ENCODE data around the gene SYT5.

SYT5 gene

DNA sequence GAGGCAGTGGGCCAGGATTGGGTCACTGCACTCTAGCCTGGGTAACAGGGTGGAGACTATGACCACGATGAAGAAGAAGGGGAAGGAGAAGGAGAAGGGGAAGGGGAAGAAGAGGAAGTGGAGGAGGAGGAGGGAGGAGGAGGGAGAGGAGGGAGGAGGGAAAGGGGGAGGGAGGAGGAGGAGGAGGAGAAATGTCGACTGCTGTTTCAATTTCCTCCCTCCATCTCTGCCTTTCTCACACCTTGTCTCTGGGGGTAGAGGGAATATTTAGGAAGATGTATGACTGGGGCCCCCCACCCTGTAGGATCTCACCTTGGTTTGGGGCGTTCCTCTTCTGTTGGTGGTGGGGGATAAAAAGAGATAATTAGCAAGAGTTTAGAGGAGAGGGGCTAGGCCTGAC lies 34.9 kb downstream of the SYT5 start:
- peak; percentile 83 for DNase-seq

DNA sequence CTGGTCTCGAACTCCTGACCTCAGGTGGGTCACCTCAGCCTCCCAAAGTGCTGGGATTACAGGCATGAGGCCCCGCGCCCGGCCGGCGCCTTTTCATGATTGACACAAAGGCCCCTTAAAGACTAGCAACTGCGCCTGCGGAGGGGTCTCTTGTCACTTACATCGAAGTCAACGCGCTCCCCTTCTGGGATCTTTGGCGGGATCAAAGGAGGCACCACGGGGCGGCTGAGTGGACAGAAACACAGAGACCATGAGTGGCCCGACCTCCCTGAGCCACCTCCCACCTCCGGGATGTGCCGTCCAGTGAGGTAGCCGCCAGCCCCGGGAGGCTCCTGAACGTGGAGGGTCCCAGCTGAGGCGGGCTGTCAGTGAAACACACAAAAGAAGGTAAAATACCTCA lies 38.4 kb downstream of the SYT5 start:
- no peak for DNase-seq

DNA sequence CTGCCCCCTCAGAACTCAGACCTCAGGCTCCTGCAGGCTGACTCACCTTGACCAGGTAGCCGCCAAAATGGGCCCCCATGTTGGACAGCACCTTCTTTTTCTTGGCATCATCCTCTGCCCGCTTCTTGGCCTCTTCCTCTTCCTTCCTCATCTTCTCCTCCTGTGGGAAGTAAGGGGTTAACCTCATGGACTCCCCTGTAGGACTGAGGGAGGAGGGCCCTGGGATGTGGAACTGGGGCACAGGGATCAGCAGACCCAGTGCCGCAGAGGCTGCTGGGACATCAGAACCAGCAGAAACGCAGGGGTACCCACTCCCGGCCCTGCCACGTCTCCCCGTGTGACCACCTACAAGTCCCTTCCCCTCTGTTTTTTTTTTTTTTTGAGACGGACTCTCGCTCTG lies 42.2 kb downstream of the SYT5 start:
- no peak for DNase-seq

DNA sequence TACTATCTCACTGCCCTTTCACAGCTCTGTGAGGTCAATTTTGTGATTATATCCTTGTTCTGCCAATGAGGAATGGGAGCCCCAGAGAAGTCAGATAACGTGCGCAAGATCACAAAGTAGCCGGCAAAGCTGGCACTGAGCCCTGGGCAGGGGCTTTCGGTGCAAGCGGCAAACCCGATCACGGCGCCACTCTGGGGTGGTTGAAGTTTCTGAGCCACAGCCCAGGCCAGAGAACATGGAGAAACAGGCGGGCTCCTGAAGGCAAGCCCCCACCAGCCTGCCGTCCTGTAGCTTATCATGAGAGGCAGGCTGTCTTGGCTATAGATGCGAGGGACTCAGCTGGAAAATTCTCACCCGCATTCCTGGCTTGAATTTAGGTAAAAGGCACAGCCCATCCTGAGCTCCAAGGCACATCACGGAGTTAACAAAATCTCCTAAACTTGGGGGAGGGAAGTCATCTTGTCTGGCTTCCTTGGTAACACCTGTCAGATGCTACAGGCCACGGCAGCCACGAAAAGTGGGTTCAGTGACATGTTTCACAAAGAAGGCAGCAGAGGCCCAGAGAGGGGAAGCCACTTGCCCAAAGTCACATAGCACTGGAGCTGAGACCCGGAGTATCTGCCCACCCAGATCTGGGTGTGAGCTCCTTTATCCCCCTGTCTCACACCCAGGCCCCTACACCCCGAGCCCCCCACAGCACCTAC lies 43.5 kb downstream of the SYT5 start:
- no peak for DNase-seq

DNA sequence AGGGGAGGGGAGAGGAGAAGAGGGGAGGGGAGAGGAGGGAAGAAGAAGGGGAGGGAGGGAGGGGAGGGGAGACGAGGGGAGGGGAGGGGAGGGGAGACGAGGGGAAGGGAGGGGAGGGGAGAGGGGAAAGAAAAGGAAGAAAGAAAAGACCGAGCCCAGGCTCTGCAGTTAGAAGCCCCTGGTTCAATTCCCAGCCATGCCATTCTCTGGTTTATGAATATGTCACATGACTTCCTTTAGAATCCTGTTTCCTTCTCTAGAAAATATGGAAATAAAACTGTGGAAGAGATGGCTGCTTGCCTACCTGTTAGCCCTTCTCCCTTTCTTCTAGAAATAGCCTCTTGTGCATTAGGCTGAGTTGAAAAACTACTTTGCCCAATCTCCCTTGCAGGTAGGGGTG lies 45.4 kb downstream of the SYT5 start:
- DNase-seq, result no peak

DNA sequence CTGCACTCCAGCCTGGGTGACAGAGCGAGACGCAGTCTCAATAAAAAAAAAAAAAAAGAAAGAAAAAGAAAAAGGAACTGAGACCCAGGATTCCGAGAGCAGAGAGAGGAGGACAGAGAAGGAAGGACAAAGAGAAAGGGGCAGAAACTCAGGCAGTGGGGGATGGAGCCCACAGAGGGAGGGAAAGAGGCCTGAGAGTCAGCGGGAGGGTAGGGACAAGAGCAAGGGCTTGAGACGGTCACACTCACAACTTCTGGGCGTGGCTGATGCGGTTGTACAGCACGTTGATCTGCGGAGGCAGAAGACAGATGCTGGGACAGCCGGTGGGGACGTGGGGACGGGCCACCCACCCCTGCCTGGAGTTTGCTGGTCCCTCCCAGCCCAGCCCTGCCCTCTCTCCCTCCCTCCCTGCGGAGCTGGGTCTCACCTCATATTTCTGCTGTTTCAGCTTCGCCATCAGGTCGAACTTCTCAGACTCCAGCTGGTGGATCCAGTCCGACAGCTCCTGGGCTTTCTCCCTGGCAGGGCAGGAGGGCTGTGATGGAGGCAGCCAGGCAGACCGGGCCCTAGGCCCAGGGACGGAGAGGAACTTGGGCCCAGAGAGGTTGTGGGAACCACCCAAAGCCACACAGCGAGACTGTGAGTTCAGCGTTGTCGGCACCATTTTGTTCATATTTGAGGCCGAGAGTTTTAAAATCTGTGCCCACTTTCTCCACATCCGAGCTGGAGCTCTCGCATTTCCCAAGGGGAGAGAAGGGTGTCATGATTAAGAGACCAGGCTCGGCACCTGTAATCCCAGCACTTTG lies 46.2 kb downstream of the SYT5 start:
- peak; percentile 97 for DNase-seq

DNA sequence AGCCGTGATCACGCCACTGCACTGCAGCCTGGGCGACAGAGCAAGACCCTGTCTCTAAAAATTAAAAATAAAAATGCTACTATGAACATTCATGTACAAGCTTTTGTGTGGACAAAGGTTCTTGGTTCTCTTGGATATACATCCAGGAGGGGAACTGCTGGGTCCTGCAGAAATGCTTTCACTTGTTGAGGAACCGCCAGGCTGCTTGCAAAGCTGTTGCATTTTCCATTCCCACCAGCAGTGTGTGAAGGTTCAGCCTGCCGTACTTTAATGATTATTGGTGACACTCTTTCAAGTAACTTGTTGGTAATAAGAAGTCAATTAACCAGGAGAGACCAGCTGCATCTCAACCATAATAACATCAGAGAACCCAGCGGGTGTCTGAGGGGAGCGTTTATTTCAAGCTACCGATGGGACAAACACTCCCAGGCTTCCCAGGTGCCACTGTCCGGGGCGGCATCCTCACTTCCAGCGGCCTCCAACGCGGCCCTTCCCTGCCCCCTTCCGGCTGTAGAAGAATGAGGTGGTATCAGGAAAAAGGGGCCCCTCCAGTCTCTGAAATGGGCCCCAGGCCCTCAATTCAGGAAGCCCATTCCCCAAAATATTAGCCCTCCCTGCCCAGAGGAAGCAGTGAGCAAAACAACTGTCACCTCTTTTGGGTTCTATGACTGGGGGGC lies 47.5 kb downstream of the SYT5 start:
- DNase-seq, result peak; percentile 43

DNA sequence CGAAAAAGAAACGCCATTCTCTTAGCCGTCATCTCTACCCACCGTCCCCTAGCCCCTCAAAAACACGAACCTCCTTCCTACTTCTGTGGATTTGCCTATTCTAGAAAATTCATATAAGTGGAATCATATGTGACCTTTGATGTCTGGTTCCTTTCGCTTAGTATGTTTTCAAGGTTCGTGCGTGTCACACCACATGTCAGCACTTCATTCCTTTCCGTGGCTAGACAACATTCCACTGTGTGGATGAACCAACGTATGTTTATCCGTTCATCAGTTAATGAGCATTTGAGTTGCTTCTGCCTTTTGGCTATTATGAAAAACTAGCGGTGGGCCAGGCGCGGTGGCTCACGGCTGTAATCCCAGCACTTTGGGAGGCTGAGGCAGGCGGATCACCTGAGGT lies 48.7 kb downstream of the SYT5 start:
- DNase-seq, result no peak
